Fibroblast of mammary gland (primary cell): ENCODE measurements around the gene PHACTR1.

Experiments used
- DNase-seq: peaks from one replicate; pipeline ENCODE4 v3.0.0-alpha.2; 2010; ENCODE audit warnings: low read depth
- H3K4me3 ChIP-seq: 2 replicates; pipeline ENCODE4 v1.5.1; 2011; ENCODE audit warnings: low read depth, mild to moderate bottlenecking, low read length, moderate library complexity; ENCODE audit not compliant: control insufficient read depth
- TF ChIP-seq, protein P1 (sequence below): conservative IDR thresholded peaks from 2 replicates; pipeline ENCODE4 v1.5.1; 2011; ENCODE audit warnings: low read depth, low read length, inconsistent platforms; ENCODE audit not compliant: control insufficient read depth, insufficient read depth

Gene PHACTR1

DNA sequence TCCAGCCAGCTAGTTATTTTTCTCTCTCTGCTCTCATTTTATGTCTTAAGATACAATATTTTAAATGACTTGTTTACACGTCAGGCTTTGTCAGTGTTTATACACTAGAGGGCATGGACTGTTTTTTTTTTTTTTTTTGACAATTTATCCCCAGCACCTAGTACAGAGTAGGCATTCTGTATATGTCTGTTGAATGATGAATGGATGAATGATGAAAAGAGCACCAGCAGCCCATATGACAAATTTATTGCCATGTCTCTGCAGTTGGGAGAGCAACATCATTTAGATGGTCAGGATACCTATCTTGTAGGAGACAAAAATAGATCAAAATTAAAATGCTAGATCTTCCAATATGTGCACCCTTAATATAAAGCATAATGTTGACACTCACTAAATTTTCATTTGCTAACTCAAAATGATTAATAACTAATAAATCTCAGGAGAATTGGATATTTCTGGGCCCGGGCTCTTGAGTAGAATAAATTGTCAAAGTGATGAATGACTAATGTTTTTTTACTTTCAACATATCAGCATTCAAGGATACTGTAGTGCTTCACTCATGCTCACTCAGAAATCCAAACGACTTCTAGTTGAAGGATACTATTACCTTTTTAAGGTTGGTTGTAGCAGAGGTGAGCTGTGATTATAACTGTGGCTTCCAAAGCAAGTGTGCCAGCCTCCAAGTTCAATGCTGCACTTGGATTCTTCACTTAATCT is 200.0 kb downstream of the PHACTR1 start:
- TF ChIP-seq, protein P1, sequence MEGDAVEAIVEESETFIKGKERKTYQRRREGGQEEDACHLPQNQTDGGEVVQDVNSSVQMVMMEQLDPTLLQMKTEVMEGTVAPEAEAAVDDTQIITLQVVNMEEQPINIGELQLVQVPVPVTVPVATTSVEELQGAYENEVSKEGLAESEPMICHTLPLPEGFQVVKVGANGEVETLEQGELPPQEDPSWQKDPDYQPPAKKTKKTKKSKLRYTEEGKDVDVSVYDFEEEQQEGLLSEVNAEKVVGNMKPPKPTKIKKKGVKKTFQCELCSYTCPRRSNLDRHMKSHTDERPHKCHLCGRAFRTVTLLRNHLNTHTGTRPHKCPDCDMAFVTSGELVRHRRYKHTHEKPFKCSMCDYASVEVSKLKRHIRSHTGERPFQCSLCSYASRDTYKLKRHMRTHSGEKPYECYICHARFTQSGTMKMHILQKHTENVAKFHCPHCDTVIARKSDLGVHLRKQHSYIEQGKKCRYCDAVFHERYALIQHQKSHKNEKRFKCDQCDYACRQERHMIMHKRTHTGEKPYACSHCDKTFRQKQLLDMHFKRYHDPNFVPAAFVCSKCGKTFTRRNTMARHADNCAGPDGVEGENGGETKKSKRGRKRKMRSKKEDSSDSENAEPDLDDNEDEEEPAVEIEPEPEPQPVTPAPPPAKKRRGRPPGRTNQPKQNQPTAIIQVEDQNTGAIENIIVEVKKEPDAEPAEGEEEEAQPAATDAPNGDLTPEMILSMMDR, result no peak

DNA sequence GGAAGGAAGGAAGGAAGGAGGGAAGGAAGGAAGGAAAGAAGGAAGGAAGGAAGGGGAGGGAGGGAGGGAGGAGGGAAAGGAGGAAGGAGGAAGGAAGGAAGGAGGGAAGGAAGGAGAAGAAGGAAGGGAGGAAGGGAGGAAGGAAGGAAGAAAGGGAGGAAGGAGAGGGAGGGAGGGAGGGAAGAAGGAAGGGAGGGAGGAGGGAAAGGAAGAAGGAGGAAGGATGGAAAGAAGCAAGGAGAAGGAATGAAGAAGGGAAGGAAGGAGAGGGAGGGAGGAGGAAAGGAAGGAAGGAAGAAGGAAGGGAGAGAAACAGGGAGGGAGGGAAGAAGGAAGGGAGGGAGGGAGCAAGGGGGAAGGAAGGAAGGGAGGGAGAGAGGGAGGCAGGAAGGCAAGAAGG is 204.9 kb downstream of the PHACTR1 start:
- no peak overlapping the region for H3K4me3 ChIP-seq
- DNase-seq, result no peak
- TF ChIP-seq, protein P1, result no peak

More for the DNA sequence above, 200.0 kb downstream of the PHACTR1 start:
- no peak overlapping the region for H3K4me3 ChIP-seq
- DNase-seq, result no peak

DNA sequence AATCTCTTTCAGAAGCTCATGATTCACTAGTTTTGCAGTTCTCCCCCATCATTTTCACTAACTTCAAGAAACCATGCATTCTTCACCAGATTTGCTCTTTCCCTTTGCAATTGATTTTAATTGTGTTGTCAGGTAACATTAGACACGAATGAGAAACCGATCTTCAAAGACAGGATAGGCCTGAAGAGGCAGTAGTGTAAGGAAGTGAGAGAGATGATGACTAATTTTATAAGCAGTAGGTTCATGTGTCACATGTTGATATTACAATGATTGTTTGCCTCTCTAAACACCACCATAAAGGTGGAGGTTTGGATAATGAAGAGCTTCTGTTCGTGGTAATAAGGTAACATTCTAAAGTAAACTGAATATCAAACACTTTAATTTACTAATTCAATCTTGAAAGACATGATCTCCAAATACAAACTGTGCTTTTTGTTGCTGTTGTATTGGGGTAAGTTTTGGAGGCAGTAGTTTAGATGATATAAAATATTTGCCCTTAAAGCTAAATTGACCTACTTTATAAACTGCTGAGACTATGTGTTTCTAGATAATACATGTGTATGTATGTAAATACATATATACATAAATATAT is 207.2 kb downstream of the PHACTR1 start:
- no peak overlapping the region for H3K4me3 ChIP-seq
- DNase-seq, result no peak
- TF ChIP-seq, protein P1, result no peak

DNA sequence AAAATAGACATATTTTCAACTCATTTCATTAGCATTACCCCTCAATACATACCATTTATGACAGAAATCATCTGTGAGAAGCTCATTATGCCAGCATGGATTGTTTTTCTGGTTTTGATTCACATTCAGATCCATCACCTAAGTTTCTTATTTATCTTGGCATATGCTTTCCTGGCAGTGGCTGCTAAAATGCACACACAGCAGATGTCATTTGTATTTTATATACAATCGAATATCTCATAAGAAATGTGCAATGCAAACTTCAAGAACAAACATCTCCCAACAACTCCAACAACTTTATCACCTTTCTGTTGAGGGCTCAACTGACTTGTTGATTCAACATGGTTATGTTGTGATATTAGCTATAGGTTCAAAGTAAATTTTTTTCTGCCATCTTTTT is 208.3 kb downstream of the PHACTR1 start:
- DNase-seq, result no peak
- H3K4me3 ChIP-seq, result no peak overlapping the region
- TF ChIP-seq, protein P1, result no peak

DNA sequence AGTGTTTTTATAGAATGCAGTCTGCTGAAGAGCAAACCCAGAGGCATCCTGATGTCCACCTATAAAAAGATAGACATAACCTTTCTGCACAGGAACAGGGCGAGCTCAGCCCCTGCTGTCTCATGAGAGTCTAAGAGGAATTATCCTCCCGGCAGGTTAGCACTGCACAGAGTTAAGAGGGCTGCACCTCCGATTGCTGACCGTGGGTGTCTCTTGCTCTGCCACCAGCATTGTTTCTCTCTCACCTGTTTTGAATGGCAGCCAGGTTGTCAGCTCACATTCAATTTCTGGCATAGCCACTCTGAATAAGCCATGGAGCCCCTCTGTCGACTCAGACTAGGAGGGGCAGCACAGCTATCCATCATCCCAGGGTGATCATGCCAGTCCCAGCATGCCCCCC is 211.2 kb downstream of the PHACTR1 start:
- H3K4me3 ChIP-seq, result no peak overlapping the region
- no peak for DNase-seq
- TF ChIP-seq, protein P1, result no peak

DNA sequence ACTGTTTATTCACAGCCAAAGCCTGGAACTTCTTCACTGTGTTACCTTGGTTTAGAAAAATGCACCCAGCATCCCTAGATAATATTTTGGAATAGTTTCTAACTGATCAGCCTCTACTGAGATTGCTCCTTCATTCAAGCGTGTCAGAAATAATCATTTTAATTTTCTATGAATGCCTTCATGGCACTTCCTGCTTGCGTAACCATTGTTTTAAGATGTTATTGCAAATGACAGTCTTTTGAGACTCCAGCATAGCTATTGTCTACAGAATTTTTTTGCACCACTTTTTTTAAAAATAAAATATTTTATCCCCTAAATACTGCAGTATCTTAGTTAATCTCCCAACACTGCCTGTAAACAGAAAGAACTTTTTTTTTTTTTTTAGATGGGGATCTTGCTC is 213.1 kb downstream of the PHACTR1 start:
- H3K4me3 ChIP-seq, result no peak overlapping the region
- DNase-seq, result no peak
- TF ChIP-seq, protein P1, result no peak
